H1 (cell line): ENCODE results near the gene ERICH2. TPM values are rescaled to one million over a fixed set of nuclear protein-coding genes. Genes with fewer than 3 reads are reported as not detected.

Experiments
- CTCF ChIA-PET: fragments of 300-600 bp; sonication (Branson Sonifier 250); formaldehyde crosslinking; loops from one replicate; lab custom pipeline; 2021; ENCODE audit not compliant: partially characterized antibody; lab: Charles Lee
- POLR2A ChIA-PET: fragments of 300-600 bp; sonication (Branson Sonifier 250); formaldehyde crosslinking; loops from one replicate; lab custom pipeline; 2021; ENCODE audit warnings: inconsistent platforms; ENCODE audit not compliant: partially characterized antibody; lab: Charles Lee
- DNase-seq, 2 experiments: peaks; one replicate each; pipeline versions ENCODE4 v3.0.0 to v3.0.0-alpha.2; 2010 to 2022; ENCODE audit warnings: low spot score in 2 of 2, low read depth in 1 of 2, mixed read lengths in 1 of 2
- FAIRE-seq: peaks from 2 replicates; lab custom pipeline; 2011; peaks lifted over from hg19 to GRCh38; lab: Jason Lieb, UNC
- H2AFZ ChIP-seq: 2 replicates; pipeline ENCODE4 v1.8.1; 2012; ENCODE audit warnings: low read length, inconsistent platforms
- H2AK5ac ChIP-seq: 2 replicates; pipeline ENCODE4 v1.6.1; 2013; ENCODE audit warnings: low read depth, low read length
- H2BK120ac ChIP-seq: replicated peaks from 2 replicates; pipeline ENCODE3; 2013; ENCODE audit warnings: low read depth, low read length, inconsistent platforms
- H2BK12ac ChIP-seq: 2 replicates; pipeline ENCODE4 v1.6.1; 2013; ENCODE audit warnings: low read depth, low read length
- H2BK15ac ChIP-seq: 2 replicates; pipeline ENCODE4 v1.6.1; 2013; ENCODE audit warnings: low read length
- H2BK20ac ChIP-seq: 2 replicates; pipeline ENCODE4 v1.6.1; 2013; ENCODE audit warnings: low read length
- H2BK5ac ChIP-seq: 2 replicates; pipeline ENCODE4 v1.6.1; 2013; ENCODE audit warnings: low read depth, low read length
- H3K14ac ChIP-seq: 2 replicates; pipeline ENCODE4 v1.6.1; 2013; ENCODE audit warnings: inconsistent platforms; ENCODE audit not compliant: insufficient read length
- H3K18ac ChIP-seq: 2 replicates; pipeline ENCODE4 v1.6.1; 2013; ENCODE audit warnings: low read length; ENCODE audit errors: extremely low read depth
- H3K23ac ChIP-seq: 2 replicates; pipeline ENCODE4 v1.6.1; 2013; ENCODE audit warnings: inconsistent platforms; ENCODE audit not compliant: insufficient read length
- H3K23me2 ChIP-seq: 2 replicates; pipeline ENCODE4 v1.6.1; 2013; ENCODE audit warnings: low read depth, low read length
- H3K27ac ChIP-seq: 2 replicates; pipeline ENCODE4 v1.6.1; 2011; ENCODE audit warnings: low read depth, low read length, inconsistent platforms
- H3K27me3 ChIP-seq, 4 experiments: replicated peaks in 1 of 4; 1 replicate in 1 of 4; 2 replicates in 3 of 4; pipeline versions ENCODE4 v1.6.1 to v1.8.1; 2011 to 2013; ENCODE audit warnings: low read length in 3 of 4, mild to moderate bottlenecking in 3 of 4, inconsistent platforms in 2 of 4, mixed read lengths in 2 of 4, moderate library complexity in 1 of 4; ENCODE audit not compliant: control insufficient read depth in 3 of 4, insufficient read depth in 3 of 4; ENCODE audit errors: extremely low read depth in 1 of 4
- H3K36me3 ChIP-seq, 4 experiments: 2 replicates each; pipeline versions ENCODE4 v1.6.1 to v1.8.1; 2011 to 2013; ENCODE audit warnings: mild to moderate bottlenecking in 4 of 4, low read length in 3 of 4, moderate library complexity in 2 of 4, control low read depth in 1 of 4, inconsistent platforms in 1 of 4; ENCODE audit not compliant: insufficient read depth in 4 of 4, control insufficient read depth in 2 of 4
- H3K4ac ChIP-seq: replicated peaks from 2 replicates; pipeline ENCODE3; 2013; ENCODE audit warnings: low read length, low read depth, mixed read lengths, inconsistent platforms; ENCODE audit not compliant: insufficient read length
- H3K4me1 ChIP-seq, 4 experiments: replicated peaks in 1 of 4; 1 replicate in 1 of 4; 2 replicates in 3 of 4; pipeline versions ENCODE4 v1.6.1 to v1.8.1; 2011 to 2013; ENCODE audit warnings: low read length in 3 of 4, inconsistent platforms in 2 of 4, mixed read lengths in 1 of 4; ENCODE audit not compliant: insufficient read depth in 4 of 4, control insufficient read depth in 3 of 4
- H3K4me2 ChIP-seq, 2 experiments: 2 replicates each; pipeline versions ENCODE4 v1.6.1 to v1.8.1; 2011 to 2013; ENCODE audit warnings: low read depth in 2 of 2, low read length in 2 of 2, control low read depth in 1 of 2, inconsistent platforms in 1 of 2, mild to moderate bottlenecking in 1 of 2; ENCODE audit not compliant: insufficient read depth in 1 of 2
- H3K4me3 ChIP-seq, 4 experiments: fragments of 200-600, 300-600 bp in 1 of 4; sonication (generic), shearing (Covaris generic), sonication (Bioruptor Twin) in 1 of 4; 2 replicates each; pipeline versions ENCODE4 v1.5.1 to v1.8.1; 2011 to 2016; ENCODE audit warnings: low read length in 4 of 4, low read depth in 3 of 4, control low read depth in 2 of 4, inconsistent platforms in 2 of 4, mild to moderate bottlenecking in 2 of 4, mixed read lengths in 1 of 4, moderate library complexity in 1 of 4; ENCODE audit not compliant: insufficient read depth in 2 of 4; ENCODE audit errors: extremely low read depth in 1 of 4
- H3K56ac ChIP-seq: replicated peaks from 2 replicates; pipeline ENCODE3; 2013; ENCODE audit warnings: low read depth, mild to moderate bottlenecking, mixed read lengths, low read length, inconsistent platforms; ENCODE audit not compliant: insufficient read length
- H3K79me1 ChIP-seq: 2 replicates; pipeline ENCODE4 v1.6.1; 2013; ENCODE audit warnings: low read depth, low read length, control low read depth
- H3K79me2 ChIP-seq, 2 experiments: 2 replicates each; pipeline versions ENCODE4 v1.6.1 to v1.8.1; 2012 to 2013; ENCODE audit warnings: low read length in 2 of 2, mild to moderate bottlenecking in 2 of 2, inconsistent platforms in 1 of 2; ENCODE audit not compliant: insufficient read depth in 2 of 2, control insufficient read depth in 1 of 2
- H3K9ac ChIP-seq, 4 experiments: replicated peaks in 1 of 4; 1 replicate in 1 of 4; 2 replicates in 3 of 4; pipeline versions ENCODE4 v1.6.1 to v1.8.1; 2011 to 2013; ENCODE audit warnings: low read depth in 3 of 4, low read length in 3 of 4, control low read depth in 2 of 4, mild to moderate bottlenecking in 2 of 4, moderate library complexity in 2 of 4, inconsistent platforms in 1 of 4; ENCODE audit errors: extremely low read depth in 1 of 4
- H3K9me3 ChIP-seq, 2 experiments: 2 replicates each; pipeline versions ENCODE4 v1.6.1 to v1.8.1; 2012 to 2013; ENCODE audit warnings: mild to moderate bottlenecking in 2 of 2, moderate library complexity in 2 of 2, control low read depth in 1 of 2, inconsistent platforms in 1 of 2, low read depth in 1 of 2, low read length in 1 of 2, mixed read lengths in 1 of 2; ENCODE audit not compliant: insufficient read depth in 2 of 2
- H4K20me1 ChIP-seq, 2 experiments: replicated peaks in 1 of 2; 2 replicates each; pipeline versions ENCODE3 to v1.8.1; 2011 to 2013; ENCODE audit warnings: inconsistent platforms in 2 of 2, low read length in 2 of 2, mild to moderate bottlenecking in 1 of 2; ENCODE audit not compliant: insufficient read depth in 2 of 2, control insufficient read depth in 1 of 2
- H4K5ac ChIP-seq: 2 replicates; pipeline ENCODE4 v1.6.1; 2013; ENCODE audit warnings: low read length, low read depth, mixed read lengths, inconsistent platforms; ENCODE audit not compliant: insufficient read length
- H4K8ac ChIP-seq: 2 replicates; pipeline ENCODE4 v1.8.0; 2013; ENCODE audit warnings: mild to moderate bottlenecking, moderate library complexity, low read length, inconsistent platforms; ENCODE audit not compliant: insufficient read depth; ENCODE audit errors: extremely low read depth
- H4K91ac ChIP-seq: replicated peaks from 2 replicates; pipeline ENCODE3; 2013; ENCODE audit warnings: low read length, mixed read lengths, inconsistent platforms; ENCODE audit not compliant: insufficient read length
- CHD1 ChIP-seq: IDR thresholded peaks from 2 replicates; pipeline ENCODE4 v1.6.1; 2012; ENCODE audit warnings: low read depth, low read length, improper control_type of control experiment
- EP300 ChIP-seq, 2 experiments: IDR thresholded peaks; 1 replicate in 1 of 2; 2 replicates in 1 of 2; pipeline ENCODE4 v1.6.1; 2011 to 2012; ENCODE audit warnings: low read depth in 2 of 2, low read length in 2 of 2, mild to moderate bottlenecking in 2 of 2, borderline replicate concordance in 1 of 2, inconsistent platforms in 1 of 2, moderate library complexity in 1 of 2
- HDAC6 ChIP-seq: IDR thresholded peaks from one replicate; pipeline ENCODE4 v1.7.1; 2012; ENCODE audit warnings: low read depth, mild to moderate bottlenecking, inconsistent platforms, low read length, moderate library complexity
- RBBP5 ChIP-seq: IDR thresholded peaks from 2 replicates; pipeline ENCODE4 v1.7.1; 2012; ENCODE audit warnings: low read depth, mild to moderate bottlenecking, inconsistent platforms, low read length, moderate library complexity, borderline replicate concordance
- RNF2 ChIP-seq: fragments of 200-900, 300-1000 bp; sonication (generic); IDR thresholded peaks from 2 replicates; pipeline ENCODE4 v1.7.1; 2016; ENCODE audit warnings: borderline replicate concordance, low read depth, mild to moderate bottlenecking, antibody characterized with exemption, low read length; ENCODE audit not compliant: poor library complexity, severe bottlenecking; ENCODE audit errors: missing control alignments
- SP1 ChIP-seq: IDR thresholded peaks from 2 replicates; pipeline ENCODE4 v1.6.1; 2011; ENCODE audit warnings: low read depth, low read length
- WGBS, 2 experiments: shearing (Covaris generic) in 1 of 2; methylation state at CpG; one replicate each; pipeline versions ENCODE4 v1.1.6 to v1.1.7; 2013 to 2015; ENCODE audit warnings: low lambda C conversion rate in 2 of 2, mixed read lengths in 2 of 2, inconsistent platforms in 1 of 2, low coverage in 1 of 2, missing lambda C conversion rate in 1 of 2; ENCODE audit not compliant: insufficient replicate concordance in 2 of 2, insufficient coverage in 1 of 2, insufficient read length in 1 of 2; ENCODE audit errors: extremely low coverage in 1 of 2, missing lambda C conversion rate in 1 of 2; 5-methylcytosine and 5-hydroxymethylcytosine counted together
- polyA plus RNA-seq, 7 experiments: library from polyadenylated mRNA; depleted of rRNA in 3 of 7; stranded (reverse) in 5 of 7; unstranded in 2 of 7; fragments of >200 nt in 5 of 7; fragments of 200-250 nt in 2 of 7; gene quantifications; 1 replicate in 5 of 7; 2 replicates in 1 of 7; 4 replicates in 1 of 7; pipeline versions ENCODE4 v1.2.1 to v1.2.3, GENCODE V29; 2011 to 2013; ENCODE audit warnings: missing spikeins in 2 of 7, mixed read lengths in 2 of 7
- total RNA-seq: library from RNA; stranded (reverse); fragmentation: NEBNext Ultra II Directional; extraction: Animal tissue kit (Norgen Biotek cat#: 25700); gene quantifications from 2 replicates; pipeline ENCODE4 v1.2.1, GENCODE V29; 2021

The ERICH2 gene
- total and polyA plus RNA-seq, 2 of the 8 experiments (the other 6 are each of a cell fraction or from before 2014, with no cell fraction given): 0.20 to 2.1 TPM

- Histone ChIP-seq H2BK120ac (no peak overlapping the region), H2BK20ac (no peak overlapping the region), H4K5ac (no peak overlapping the region), H4K8ac (no peak overlapping the region), H3K14ac (no peak overlapping the region), H3K79me2 (no peaks in the 10 kb centered on the region), H2AFZ (no peak overlapping the region), H2BK5ac (no peak overlapping the region), H3K23me2 (no peaks in the 10 kb centered on the region; the same call in 1 of the 2 replicates), H3K9me3 (no peaks in the 10 kb centered on the region), H2AK5ac (no peak overlapping the region), H3K56ac (no peak overlapping the region), H4K91ac (no peak overlapping the region), H3K23ac (no peak overlapping the region), H3K4ac (no peak overlapping the region), H3K4me3 (no peak overlapping the region), H3K27ac (no peak overlapping the region), H2BK12ac (no peak overlapping the region), H3K9ac (no peak overlapping the region), H3K4me1 (no peaks in the 10 kb centered on the region), H3K36me3 (no peaks in the 10 kb centered on the region), H3K4me2 (no peak overlapping the region), H3K79me1 (no peaks in the 10 kb centered on the region), H2BK15ac (no peak overlapping the region), H3K18ac (no peak overlapping the region), H4K20me1 (no peaks in the 10 kb centered on the region), H3K27me3 (no peaks in the 10 kb centered on the region)
- CTCF ChIA-PET: interaction anchor here (1.5 kb wide), 1 partner anchor 48 kb away, joined by 4 read pairs; no protein-coding TSS in a partner anchor
- POLR2A ChIA-PET: interaction anchor here (0.7 kb wide), 1 partner anchor 20 kb away, joined by 3 read pairs; no protein-coding TSS in a partner anchor
- 73% methylated on average over 8 of the region's 8 CpGs; no CpG with 5 or more reads in 1 of the 2 experiments for WGBS, 2 experiments
- FAIRE-seq (no peak), DNase-seq (no peak)
- no peak for TF ChIP-seq HDAC6
- TF ChIP-seq RNF2: no peak
- TF ChIP-seq RBBP5: no peak
- no peak for TF ChIP-seq SP1
- no peak for TF ChIP-seq CHD1
- no peak for TF ChIP-seq EP300 (IDR thresholded peaks at IDR 0.05; ENCODE audit: borderline replicate concordance in 1 of 2, low read depth in 2 of 2, low read length in 2 of 2)
Observed at GRCh38 chr2:170743530-170744239, 26.5 kb upstream of the ERICH2 start.
